ENCODE data around the gene ASIC5. TPM values are rescaled to one million over a fixed set of nuclear protein-coding genes. Genes with fewer than 3 reads are reported as not detected.
A peak's percentile ranks its signal among the peaks of the same experiment; 100 is the strongest.

Gene ASIC5
- total and polyA plus RNA-seq, 2 of the 4 experiments (the other 2 are of a cell fraction), result not detected

DNA sequence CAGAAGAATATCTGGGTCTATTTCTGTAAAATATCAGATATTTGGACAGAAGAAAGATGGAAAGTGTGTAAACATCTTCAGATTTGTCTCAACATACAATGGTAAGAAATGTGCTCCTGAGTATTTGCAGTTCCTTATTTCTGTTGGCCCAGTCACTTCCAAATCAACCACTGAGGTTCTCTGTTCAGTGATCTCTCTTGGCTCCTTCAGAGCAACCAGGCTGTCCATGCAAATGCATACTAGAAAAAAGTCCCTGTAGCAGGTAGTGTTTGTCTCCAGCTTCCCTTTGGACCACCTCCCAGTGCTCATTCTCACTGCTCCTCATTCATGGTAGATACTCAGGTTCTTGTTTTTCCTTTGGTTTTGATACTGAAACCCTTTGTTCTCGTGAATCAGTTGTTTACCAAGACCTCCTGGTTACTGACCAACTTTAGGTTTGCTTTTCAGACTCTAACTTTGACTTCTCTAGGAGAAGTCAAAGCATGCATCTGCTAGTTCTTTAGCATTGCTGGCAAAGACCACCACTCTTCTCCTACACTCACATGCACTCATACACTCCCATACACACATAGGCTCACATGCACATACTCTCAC lies 28.8 kb downstream of the ASIC5 start:
- H3K9me1 ChIP-seq (ENCODE audit: insufficient read depth, low read length), result peaks cover 2% of the 10 kb centered on the region
- ATAC-seq (ENCODE audit: low read depth), result no peak

More for the DNA sequence above, 28.8 kb downstream of the ASIC5 start:
- no peak overlapping the region for H3K56ac ChIP-seq (ENCODE audit: extremely low read depth, insufficient read depth, low read length)
- H2BK120ac ChIP-seq (ENCODE audit: low read depth, low read length), result no peak overlapping the region
- no TSS peak for BruUV-seq (replicated peaks)
- DNase-seq, result no peak
- no peak overlapping the region for H4K91ac ChIP-seq (ENCODE audit: insufficient read depth, low read depth, low read length)
- no peak overlapping the region for H3K4me2 ChIP-seq (ENCODE audit: low read depth, low read length)
- no peak overlapping the region for H2AK5ac ChIP-seq (ENCODE audit: low read depth, low read length)
- no peaks in the 10 kb centered on the region for H3K79me1 ChIP-seq (ENCODE audit: low read depth in 1 of 2, low read length in 2 of 2)
- no peak overlapping the region for H3K14ac ChIP-seq (replicated peaks; ENCODE audit: low read depth, low read length)
- H3K36me3 ChIP-seq (ENCODE audit: control insufficient read depth, insufficient read depth, low read length), result no peaks in the 10 kb centered on the region
- POLR2A ChIA-PET (ENCODE audit: unreplicated experiment), result no interaction called here
- H2BK15ac ChIP-seq (ENCODE audit: low read depth, low read length), result no peak overlapping the region
- intact Hi-C loops (cut with micrococcal nuclease) (no loop called here), dilution Hi-C loops (cut with HindIII; ENCODE audit: low sequenced_read_pairs, unreplicated experiment) (no loop called here), in situ Hi-C loops (cut with MboI; ENCODE audit: low sequenced_read_pairs) (no loop called here)
- CTCF ChIA-PET, result interaction anchor here (1.0 kb wide), 1 partner anchor 27 kb away, joined by 3 read pairs; no protein-coding TSS in a partner anchor
- no peak overlapping the region for H3K9ac ChIP-seq (ENCODE audit: low read depth, low read length)
- H4K5ac ChIP-seq (ENCODE audit: low read depth, low read length), result no peak overlapping the region
- no peak overlapping the region for H3K23ac ChIP-seq (ENCODE audit: low read depth, low read length)
- H3K4me3 ChIP-seq (ENCODE audit: insufficient read depth, low read depth, low read length), result no peak overlapping the region
- no peak overlapping the region for H2AFZ ChIP-seq (replicated peaks; ENCODE audit: low read length, poor library complexity)
- 17% methylated on average over 1 of the region's 1 CpG; no CpG with 5 or more reads in 1 of the 2 experiments for WGBS, 2 experiments (ENCODE audit: extremely low coverage in 2 of 2, insufficient read length in 1 of 2)
- H4K8ac ChIP-seq (ENCODE audit: low read depth in 2 of 2, low read length in 2 of 2), result no peak overlapping the region
- peak overlapping the region; percentile 26 for H2BK5ac ChIP-seq (ENCODE audit: low read depth, low read length, poor library complexity, severe bottlenecking)
- H4K20me1 ChIP-seq (ENCODE audit: insufficient read depth, low read length), result no peaks in the 10 kb centered on the region
- peaks cover 2% of the 10 kb centered on the region; the same call in 1 of the 2 replicates for H3K4me1 ChIP-seq (ENCODE audit: control insufficient read depth, insufficient read depth, low read length)
- H2BK20ac ChIP-seq (ENCODE audit: low read depth, low read length), result no peak overlapping the region
- no peak overlapping the region for H3K4ac ChIP-seq (ENCODE audit: low read depth, low read length)
- H3K18ac ChIP-seq (ENCODE audit: low read depth, low read length), result no peak overlapping the region
- H3K9me3 ChIP-seq (ENCODE audit: control insufficient read depth, insufficient read depth, low read length), result no peaks in the 10 kb centered on the region
- H2AK9ac ChIP-seq (replicated peaks; ENCODE audit: low read depth, low read length, poor library complexity), result no peak overlapping the region
- no peak overlapping the region for H3K27ac ChIP-seq (ENCODE audit: insufficient read depth, low read length)
- no peaks in the 10 kb centered on the region for H3K27me3 ChIP-seq (ENCODE audit: control insufficient read depth, insufficient read depth, low read length)
- TF ChIP-seq CEBPB (IDR thresholded peaks at IDR 0.05; ENCODE audit: low read depth, low read length) (no peak), POLR2A (IDR thresholded peaks at IDR 0.05; ENCODE audit: low read depth, low read length) (no peak), RAD21 (IDR thresholded peaks at IDR 0.05; ENCODE audit: low read length) (no peak), MXI1 (IDR thresholded peaks at IDR 0.05; ENCODE audit: borderline replicate concordance, low read depth, low read length) (no peak), RFX5 (IDR thresholded peaks at IDR 0.05; ENCODE audit: low read depth, low read length) (no peak), BHLHE40 (IDR thresholded peaks at IDR 0.05; ENCODE audit: low read depth, low read length) (no peak), FOS (IDR thresholded peaks at IDR 0.05; ENCODE audit: low read depth, low read length) (no peak), CHD1 (IDR thresholded peaks at IDR 0.05; ENCODE audit: low read depth, low read length) (no peak)
- TF ChIP-seq, protein P1, sequence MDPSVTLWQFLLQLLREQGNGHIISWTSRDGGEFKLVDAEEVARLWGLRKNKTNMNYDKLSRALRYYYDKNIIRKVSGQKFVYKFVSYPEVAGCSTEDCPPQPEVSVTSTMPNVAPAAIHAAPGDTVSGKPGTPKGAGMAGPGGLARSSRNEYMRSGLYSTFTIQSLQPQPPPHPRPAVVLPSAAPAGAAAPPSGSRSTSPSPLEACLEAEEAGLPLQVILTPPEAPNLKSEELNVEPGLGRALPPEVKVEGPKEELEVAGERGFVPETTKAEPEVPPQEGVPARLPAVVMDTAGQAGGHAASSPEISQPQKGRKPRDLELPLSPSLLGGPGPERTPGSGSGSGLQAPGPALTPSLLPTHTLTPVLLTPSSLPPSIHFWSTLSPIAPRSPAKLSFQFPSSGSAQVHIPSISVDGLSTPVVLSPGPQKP (IDR thresholded peaks at IDR 0.05; ENCODE audit: borderline replicate concordance, low read depth, low read length), result no peak
- TF ChIP-seq, protein P2, sequence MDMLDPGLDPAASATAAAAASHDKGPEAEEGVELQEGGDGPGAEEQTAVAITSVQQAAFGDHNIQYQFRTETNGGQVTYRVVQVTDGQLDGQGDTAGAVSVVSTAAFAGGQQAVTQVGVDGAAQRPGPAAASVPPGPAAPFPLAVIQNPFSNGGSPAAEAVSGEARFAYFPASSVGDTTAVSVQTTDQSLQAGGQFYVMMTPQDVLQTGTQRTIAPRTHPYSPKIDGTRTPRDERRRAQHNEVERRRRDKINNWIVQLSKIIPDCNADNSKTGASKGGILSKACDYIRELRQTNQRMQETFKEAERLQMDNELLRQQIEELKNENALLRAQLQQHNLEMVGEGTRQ (IDR thresholded peaks at IDR 0.05; ENCODE audit: low read depth, low read length), result no peak
- TF ChIP-seq, protein P3, sequence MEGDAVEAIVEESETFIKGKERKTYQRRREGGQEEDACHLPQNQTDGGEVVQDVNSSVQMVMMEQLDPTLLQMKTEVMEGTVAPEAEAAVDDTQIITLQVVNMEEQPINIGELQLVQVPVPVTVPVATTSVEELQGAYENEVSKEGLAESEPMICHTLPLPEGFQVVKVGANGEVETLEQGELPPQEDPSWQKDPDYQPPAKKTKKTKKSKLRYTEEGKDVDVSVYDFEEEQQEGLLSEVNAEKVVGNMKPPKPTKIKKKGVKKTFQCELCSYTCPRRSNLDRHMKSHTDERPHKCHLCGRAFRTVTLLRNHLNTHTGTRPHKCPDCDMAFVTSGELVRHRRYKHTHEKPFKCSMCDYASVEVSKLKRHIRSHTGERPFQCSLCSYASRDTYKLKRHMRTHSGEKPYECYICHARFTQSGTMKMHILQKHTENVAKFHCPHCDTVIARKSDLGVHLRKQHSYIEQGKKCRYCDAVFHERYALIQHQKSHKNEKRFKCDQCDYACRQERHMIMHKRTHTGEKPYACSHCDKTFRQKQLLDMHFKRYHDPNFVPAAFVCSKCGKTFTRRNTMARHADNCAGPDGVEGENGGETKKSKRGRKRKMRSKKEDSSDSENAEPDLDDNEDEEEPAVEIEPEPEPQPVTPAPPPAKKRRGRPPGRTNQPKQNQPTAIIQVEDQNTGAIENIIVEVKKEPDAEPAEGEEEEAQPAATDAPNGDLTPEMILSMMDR (conservative IDR thresholded peaks at IDR 0.05; ENCODE audit: low read depth, low read length), result no peak
